HG03439 (cell line): ENCODE measurements around the gene NBEA.

Experiments used
- ATAC-seq: cut with Tn5 transposase; IDR thresholded peaks from one replicate; pipeline ENCODE4 v1.9.1; 2021; ENCODE audit warnings: mild to moderate bottlenecking, moderate library complexity; ENCODE audit not compliant: unreplicated experiment

Gene NBEA

DNA sequence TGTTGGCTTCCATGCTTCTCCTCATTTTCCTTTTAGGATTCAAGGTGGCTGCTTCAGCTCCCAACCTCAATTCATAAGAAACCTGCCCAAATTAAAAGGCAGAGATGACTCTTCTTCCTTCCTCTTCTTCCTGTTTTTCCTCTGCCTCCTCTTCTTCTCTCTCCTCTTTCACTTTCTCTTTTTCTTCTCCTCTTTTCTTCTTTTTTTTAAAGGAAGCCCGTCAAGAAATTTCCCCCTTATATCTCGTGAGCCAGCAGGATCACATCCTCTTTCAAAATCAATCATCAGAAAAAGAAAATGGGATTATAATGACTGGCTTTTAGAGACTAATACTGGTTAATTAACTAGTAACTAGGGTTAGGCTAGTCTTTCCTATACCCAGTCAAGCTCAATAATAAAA lies 220.3 kb downstream of the NBEA start:
- ATAC-seq = no peak

DNA sequence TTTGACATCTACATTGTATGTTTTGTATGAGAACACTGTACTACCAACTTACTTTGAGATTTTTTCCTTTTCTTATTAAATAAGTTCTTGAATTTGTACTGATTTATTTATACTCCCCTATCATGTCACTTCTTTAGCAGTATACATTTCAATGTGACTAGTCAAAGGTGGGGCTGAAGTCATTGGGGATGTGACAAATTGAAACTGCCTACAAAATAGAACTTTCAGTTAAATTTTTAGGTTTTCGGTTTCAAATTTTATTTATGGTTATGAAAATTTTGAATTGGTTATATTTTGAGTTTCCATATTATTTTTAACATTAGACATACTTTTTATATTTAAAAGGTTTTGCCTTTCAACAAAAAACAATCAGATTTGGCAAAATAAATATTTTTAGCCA lies 221.6 kb downstream of the NBEA start:
- ATAC-seq = peak; percentile 59

DNA sequence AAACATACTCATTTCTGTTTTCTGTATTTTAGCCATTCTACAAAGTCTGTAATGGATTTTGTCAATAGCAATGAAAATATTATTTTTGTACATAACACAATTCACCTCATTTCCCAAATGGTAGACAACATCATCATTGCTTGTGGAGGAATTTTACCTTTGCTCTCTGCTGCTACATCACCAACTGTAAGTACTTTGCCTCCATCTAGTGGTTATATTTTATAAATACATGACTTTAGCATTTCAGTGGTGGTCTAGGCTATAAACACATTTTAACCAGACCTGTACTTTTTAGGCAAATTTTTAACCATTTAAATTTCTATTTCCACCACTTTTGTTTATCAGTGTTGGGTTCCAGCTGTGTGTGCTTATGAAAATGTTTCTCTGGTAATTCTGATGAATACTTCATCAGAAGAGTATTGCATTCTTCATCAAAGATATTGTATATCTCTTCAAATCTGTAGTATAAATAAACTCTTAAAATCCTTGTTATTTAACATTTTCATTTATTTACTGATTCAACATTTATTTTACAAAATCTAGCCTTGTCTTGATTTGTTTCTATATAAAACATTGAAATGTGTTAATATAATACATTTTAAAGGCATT lies 222.4 kb downstream of the NBEA start:
- peak; percentile 80 for ATAC-seq

DNA sequence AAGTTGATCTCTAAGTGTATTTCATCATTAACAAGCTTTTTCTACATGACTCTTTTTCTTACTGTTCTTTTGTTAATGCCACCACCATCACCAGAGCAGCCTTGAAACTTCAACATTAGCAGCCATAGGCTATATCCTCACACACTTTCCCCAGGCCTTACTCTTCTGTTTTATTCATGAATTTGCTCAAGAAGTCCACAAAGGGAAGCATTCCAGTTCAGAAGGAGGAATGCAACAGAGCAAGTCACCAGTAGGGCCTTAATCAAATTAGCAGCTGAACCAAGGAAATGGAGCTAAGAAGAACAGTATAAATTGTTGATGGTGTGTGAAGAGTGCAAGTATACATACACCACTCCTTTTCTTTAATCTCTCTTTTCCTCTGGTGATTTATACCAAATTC lies 223.1 kb downstream of the NBEA start:
- ATAC-seq = no peak

DNA sequence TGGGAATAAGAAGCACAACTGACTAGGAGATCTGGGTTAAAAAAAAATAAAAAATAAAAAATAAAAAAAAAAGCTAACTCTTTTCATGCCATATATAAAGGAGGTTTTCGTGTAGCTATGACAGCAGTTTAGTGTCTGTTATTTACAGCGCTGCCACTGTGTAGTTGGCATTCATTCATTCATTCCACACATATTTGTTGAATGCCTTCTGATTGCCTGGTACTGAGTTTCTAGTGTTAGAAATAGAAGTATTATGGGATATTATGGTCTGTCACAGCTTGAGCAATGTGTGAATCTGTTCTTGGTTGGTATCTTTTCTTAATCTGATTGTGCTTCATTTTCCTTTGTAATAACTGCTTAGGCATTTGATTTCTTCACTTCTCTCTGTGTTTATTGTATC lies 237.4 kb downstream of the NBEA start:
- ATAC-seq = no peak

DNA sequence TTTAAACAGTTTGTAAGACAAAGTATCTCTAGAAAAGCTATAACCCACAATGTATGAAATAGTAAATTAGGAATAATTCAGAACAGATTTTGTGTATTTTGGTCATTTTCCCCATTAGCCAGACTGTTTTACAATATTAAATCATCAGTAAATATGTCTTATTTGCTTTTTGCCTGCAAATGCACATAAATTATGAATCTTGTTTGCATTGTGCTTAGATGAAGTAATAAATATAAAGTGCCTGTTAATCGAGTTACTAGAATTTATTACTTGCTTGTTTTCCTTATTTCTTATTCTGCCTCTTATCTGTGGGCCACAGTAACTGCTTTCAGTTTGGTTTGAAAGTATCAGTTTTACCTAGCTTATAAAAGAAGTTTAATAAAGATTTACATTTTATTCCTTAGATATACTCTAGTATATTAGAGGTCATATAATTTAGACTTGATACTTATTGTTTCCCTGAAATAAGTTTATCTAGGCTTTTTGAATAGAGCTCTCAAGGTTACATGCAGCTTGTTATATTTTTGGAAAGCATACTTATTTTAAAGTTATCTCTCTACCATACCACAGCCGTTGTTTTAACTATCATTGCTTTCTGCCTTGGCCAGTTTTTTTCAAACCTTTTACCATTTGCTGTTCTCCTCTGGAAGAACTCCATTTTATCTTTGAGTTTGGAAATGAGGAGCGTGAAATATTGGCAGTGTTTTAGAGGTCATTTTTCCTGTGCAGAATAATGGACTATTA lies 238.0 kb downstream of the NBEA start:
- ATAC-seq = no peak

DNA sequence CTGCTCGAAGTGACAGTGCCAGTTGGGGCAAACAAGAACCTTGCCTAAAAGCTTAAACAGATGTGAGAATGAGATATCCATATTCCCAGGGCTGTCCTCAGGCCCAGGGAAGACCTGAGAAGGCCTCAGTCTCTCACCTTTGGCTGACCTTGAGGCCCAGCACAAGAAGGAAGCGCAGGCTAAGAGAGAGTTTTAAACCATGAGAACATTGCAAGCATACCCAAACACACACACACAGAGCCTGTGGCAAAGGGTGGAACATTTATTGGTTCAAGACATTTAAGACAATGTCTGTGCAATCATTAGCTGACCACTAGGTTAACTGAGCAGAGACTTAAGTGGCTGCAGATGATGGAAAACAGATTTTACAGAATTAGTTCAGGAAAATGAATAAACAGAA lies 248.2 kb downstream of the NBEA start:
- no peak for ATAC-seq

DNA sequence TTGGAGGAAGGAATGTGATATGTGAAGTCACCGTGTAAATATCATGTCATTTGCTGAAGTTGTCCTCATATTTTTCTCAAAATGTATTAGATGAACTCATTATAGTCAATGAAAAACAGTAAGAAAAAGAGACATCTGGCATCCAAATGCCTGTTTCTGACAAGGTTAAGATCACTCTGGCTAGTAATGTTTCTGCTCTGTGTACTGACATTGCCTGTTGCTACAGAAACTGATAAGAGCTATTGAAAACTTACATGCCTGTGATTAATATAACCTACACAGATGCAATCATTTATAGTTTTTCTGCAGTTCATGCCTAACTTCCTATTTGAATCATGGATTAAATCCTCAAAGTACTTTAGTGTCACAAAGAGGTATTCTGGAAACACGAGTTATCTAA lies 249.8 kb downstream of the NBEA start:
- ATAC-seq = no peak

DNA sequence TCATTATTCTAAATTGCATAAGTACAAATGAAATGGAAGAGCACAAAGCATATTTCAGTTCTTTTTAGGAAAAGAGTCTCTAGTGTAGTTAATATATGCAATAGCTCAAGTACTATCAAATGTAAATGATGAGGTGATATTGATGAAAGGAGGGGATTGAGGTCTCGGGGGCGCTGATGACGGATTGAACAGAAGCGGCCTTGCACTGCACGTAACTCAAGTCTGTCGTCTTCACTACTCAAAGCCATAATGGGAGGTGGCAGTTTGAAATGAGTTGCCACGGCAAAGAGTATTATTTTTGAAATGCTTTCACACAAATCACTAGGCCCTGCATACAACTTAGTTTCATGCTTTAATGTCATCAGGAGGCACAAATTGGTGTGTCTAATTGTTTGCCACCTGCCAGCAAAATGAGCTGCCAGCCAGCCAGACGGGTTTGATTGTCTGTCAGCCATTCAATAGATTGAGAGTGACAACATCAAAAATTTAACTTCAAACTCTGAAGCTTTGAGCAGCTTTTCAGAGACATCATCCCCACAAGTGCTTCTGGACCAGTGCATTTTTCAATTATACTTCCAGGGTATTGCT lies 256.6 kb downstream of the NBEA start:
- ATAC-seq = no peak

DNA sequence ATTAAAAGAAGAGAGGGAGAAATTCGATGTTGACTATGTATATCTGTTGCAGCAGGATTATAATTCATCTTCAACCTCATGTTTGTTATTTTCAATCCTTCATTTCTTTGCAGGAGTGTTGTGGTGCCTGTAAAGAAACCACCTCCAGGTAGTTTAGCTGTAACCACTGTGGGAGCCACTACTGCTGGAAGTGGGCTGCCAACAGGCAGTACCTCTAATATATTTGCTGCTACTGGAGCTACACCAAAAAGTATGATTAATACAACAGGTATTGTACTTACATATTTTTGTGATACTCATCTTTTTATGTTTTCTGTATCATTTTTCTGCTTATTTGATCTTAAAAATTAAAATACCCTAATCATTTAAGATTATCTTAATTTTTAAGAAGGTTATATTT lies 266.5 kb downstream of the NBEA start:
- no peak for ATAC-seq

DNA sequence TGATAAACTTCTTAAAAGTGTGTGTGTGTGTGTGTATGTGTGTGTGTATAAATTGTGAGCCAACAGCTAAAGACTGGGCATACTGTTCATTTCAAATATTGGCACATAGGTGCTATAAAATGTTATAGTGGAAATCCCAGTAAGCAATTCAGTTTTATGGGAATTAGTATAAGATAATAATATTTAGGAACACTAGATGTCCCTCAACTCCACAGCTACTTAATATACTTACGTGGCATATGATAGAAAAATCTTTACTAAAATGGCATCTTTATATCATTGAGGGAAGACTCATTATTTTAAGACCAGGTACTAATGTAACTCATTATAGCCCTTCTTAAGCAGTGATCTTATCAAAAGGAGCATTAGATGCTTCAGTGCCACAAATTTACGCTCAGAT lies 268.2 kb downstream of the NBEA start:
- no peak for ATAC-seq

DNA sequence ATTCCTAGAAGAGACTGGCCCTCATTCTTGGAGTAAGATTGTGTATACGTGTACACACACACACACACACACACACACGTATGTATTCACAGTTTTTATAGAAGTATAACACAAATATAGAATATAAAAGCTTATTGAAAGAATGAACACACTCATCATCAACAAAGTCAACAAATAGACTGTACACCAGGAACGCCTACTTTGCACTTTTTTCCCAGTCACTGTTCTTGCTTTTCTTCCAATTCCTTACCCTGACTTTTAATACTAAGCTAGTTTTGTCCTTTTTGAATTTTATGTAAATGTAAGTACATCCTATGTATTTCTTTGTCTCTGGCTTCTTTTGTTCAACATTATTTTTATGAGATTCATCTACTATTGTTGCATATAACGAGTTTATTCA lies 269.9 kb downstream of the NBEA start:
- ATAC-seq = no peak

DNA sequence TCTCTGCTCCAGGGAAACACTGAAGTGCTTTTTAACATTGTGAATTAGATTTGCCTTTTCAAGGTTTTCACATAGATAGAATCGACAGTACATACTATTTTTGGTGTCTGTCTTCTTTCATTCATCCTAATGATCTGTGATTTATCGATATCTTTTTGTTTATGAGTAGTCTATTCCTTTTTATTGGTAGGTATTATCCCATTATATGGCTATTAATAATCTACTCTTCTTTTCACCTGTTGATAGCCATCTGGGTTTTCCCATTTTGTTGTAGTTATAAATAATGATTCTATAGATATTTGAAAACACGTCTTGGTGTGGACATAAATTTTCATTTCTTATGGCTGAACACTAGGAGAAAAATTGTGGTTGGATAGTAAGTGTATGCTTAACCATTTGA lies 271.8 kb downstream of the NBEA start:
- ATAC-seq = no peak

DNA sequence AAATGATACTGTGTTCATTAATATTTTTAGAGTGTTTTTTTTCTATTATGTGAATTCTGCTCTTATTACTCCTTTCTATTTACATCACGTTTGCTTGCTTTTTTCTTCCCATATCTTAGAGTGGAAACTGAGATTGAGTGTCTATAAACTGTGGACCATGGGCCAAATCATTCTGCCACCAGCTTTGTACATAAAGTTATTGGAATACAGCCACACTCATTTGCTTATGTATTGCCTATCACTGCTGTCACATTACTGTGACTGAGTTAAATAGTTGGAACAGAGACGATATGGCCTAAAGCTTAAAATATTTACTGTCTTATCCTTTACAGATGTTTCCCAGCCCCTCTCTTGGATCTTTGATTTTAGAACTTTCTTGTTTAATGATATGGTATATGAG lies 274.1 kb downstream of the NBEA start:
- no peak for ATAC-seq

DNA sequence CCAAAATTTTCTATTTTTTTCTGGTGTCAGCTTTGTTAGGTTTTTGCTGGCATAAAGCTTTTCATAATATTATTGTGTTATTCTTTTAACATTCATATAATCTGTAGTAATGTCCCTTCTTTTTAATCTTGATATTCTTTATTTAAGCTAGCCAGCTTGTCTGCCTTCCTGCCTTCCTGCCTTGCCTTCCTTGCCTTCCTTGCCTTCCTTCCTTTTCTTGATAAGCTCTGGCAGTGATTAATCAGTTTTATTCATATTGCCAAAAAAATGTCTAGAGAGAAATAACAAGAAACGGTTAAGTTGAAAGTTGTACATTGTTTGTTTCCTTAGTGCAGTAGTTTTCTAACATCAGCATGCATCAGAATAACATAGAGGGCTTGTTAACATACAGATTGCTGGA lies 277.0 kb downstream of the NBEA start:
- ATAC-seq = no peak

DNA sequence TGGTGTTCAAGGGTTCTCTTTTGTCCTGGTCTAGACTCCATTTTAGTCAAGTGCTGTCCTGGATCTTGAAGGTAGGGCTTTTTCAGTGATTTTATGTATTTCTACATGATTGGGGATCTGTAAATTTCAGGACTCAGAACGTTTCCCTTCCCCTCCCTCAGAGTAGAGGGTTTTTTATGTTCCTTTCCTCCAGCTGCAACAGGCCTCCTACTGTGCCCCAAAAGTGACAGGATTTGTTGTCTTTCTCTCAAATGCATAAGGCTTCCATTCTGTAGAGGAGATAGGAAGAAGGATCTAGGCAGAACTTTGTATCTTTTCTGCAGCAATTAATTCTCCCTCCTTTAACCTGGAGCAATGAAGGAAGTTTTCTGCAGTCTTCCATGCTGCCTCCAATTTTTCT lies 283.1 kb downstream of the NBEA start:
- ATAC-seq = no peak

DNA sequence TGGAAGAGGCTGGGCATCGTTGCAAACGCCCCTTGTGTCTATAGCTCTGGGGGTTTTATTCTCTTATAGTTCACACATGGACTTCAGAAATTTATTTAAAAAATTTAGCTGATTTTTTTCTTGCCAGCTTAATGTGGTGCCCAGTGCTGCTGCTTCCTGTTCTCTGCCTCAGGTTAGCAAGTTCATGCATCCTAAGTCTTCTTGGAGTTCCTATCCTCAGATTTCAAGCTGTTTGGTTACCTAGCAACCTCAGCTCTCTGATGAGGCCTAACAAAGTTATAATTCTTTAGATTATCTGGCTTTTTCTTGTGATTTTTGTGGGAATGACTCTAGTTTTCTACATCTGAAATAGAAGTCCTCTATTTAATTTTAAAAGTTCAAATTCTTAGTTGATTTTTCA lies 283.5 kb downstream of the NBEA start:
- no peak for ATAC-seq

DNA sequence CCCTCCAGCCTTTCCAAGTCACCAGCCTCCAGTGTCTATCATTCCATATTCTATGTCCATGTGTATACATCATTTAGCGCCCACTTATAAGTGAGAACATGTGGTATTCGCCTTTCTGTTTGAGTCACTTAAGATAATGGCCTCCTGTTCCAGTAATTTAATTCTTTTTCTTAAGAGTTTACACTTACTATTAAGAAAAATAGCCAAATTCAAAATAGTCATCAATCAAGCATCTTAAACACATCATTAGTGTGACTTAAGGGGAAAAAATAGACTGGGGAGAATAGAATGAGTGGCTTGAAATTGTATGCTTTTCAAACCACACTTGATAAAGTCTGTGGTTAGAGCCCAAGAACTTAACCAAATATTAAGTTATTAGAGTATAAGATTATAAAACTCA lies 286.5 kb downstream of the NBEA start:
- ATAC-seq = no peak

DNA sequence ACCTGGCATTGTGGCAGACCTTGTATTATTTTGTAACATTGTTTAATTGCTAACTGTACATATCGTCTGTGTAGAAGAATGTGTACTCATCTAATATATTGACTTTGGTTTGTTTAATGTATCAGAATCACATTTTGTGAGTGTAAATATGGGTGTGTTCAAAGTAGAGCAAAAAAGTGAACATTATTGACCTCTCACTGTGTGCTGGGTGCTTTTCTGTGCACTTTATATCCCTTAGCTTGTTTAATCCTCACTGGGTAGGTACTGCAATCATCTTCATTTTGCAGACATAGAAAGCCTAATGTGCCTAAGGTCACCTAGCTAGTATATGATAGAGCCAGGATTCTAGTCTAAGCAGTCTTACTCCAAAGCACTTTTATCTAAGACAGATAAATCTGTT lies 289.4 kb downstream of the NBEA start:
- ATAC-seq = no peak

DNA sequence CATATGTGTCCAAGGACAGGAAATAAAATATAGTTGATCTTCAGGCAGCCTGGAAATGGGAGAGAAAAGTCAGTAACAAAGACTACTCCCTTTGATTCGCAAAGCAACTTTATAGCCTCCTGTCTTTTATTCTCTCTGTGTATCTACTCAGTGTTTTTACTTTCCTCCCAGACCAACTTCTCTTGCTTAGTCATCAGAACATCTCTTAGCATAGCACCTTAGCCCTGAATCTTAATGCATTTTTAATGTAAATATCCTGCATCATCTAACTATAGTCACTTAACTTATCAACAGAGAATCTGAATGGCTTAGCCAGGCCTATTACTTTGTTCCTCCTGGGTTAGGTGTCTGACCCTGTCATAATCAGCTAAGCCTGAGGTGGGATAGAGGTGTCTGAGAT lies 296.2 kb downstream of the NBEA start:
- ATAC-seq = no peak

DNA sequence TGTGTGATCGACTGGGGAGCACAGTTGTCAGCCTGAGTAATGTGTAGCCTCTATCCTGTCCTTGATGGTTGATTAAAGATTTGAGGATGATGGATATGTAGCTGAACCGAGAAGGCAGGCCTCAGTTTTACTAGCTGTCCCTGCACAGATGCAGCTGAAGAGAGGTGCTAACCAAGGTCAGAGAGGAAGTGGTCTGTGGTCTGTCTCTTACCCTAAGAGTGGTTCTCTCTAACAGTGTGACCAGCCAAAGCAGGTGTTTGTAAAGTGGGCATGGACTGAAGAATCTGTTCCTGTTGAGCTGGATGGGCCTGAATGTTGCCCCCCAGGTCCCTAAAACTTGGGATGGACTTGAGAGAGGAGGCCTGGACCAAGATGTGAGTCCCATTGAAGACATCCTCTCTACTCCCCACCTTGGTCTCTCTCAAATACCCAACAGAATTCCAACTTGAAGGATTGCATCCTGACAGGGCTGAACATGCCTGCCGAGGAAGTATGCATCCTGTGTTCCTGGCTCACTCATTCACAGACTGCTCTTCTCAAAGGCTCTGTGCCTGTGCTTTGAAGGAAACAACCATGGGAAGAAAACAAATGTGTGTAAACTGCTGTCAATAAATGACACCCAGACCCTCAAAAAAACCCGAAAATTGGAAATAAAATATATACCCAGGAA lies 310.6 kb downstream of the NBEA start:
- peak; percentile 91 for ATAC-seq

DNA sequence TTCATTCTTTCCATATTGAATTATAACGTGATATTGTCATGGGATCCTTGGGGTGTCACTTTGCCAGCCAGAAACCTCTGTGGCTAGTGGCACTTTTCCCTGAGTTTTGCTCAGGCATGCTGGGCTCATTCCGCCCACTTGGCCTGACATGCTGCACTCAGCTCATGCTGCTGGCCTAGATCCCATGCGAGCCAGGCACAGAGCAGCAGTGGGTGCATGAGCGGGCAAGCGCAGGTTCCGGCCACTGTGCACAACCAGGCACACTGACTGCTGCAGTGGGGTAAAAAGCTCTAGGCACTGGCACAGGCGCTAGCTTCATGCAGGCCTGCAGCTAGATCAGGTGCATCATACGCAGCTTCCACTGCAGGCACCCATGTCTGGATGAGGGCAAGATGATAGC lies 313.2 kb downstream of the NBEA start:
- no peak for ATAC-seq
